Endothelial cell of umbilical vein (primary cell): ENCODE data around the gene SLC26A8. TPM values are rescaled to one million over a fixed set of nuclear protein-coding genes. Genes with fewer than 3 reads are reported as not detected.
"Not testable (repeated sequence)": the region's sequence is repeated elsewhere in the genome, so short reads cannot be mapped to it uniquely, and the experiment has no call there.

ENCODE experiments used
- BruUV-seq: library from RNA; stranded (reverse); fragments of 400-500 nt; replicated peaks from 2 replicates; lab custom pipeline; 2021; lab: Mats Ljungman, UMichigan
- CTCF ChIA-PET: fragments of 300-600, 350-600 bp; sonication (Branson Sonifier 250); formaldehyde crosslinking; loops from one replicate; lab custom pipeline; 2021; ENCODE audit warnings: antibody characterized with exemption, inconsistent platforms; lab: Charles Lee
- POLR2A ChIA-PET: fragments of 300-600, 350-600 bp; sonication (Branson Sonifier 250); formaldehyde crosslinking; loops from one replicate; lab custom pipeline; 2021; ENCODE audit warnings: antibody characterized with exemption, inconsistent platforms; lab: Charles Lee
- DNase-seq: peaks from one replicate; pipeline ENCODE4 v3.0.0-alpha.2; 2011; ENCODE audit warnings: low read depth, low spot score
- FAIRE-seq: peaks from 2 replicates; lab custom pipeline; 2011; peaks lifted over from hg19 to GRCh38; lab: Jason Lieb, UNC
- H2AFZ ChIP-seq: 2 replicates; pipeline ENCODE4 v1.6.0; 2012; ENCODE audit warnings: low read depth, low read length, control low read depth, inconsistent platforms
- H3K27ac ChIP-seq: 2 replicates; pipeline ENCODE4 v1.5.1; 2011; ENCODE audit warnings: low read depth, mild to moderate bottlenecking, control low read depth, low read length, moderate library complexity; ENCODE audit not compliant: insufficient read depth
- H3K27me3 ChIP-seq, 2 experiments: 2 replicates each; pipeline versions ENCODE4 v1.6.0 to v1.6.1; 2011; ENCODE audit warnings: low read length in 2 of 2, mixed read lengths in 1 of 2; ENCODE audit not compliant: control insufficient read depth in 2 of 2, insufficient read depth in 2 of 2
- H3K36me3 ChIP-seq, 2 experiments: 2 replicates in 1 of 2; 3 replicates in 1 of 2; pipeline ENCODE4 v1.5.1; 2011; ENCODE audit warnings: low read length in 2 of 2, mild to moderate bottlenecking in 1 of 2, moderate library complexity in 1 of 2; ENCODE audit not compliant: control insufficient read depth in 2 of 2, insufficient read depth in 2 of 2; ENCODE audit errors: extremely low read depth in 1 of 2
- H3K4me1 ChIP-seq: 3 replicates; pipeline ENCODE4 v1.5.1; 2011; ENCODE audit warnings: mild to moderate bottlenecking, low read length; ENCODE audit not compliant: control insufficient read depth, insufficient read depth; ENCODE audit errors: extremely low read depth
- H3K4me2 ChIP-seq: 2 replicates; pipeline ENCODE4 v1.6.1; 2011; ENCODE audit warnings: low read length, control low read depth, mixed read lengths; ENCODE audit not compliant: insufficient read depth
- H3K4me3 ChIP-seq, 3 experiments: fragments of 200-600 bp in 1 of 3; sonication (generic), shearing (Covaris generic) in 1 of 3; replicated peaks in 1 of 3; 2 replicates each; pipeline ENCODE4 v1.5.1; 2011 to 2016; ENCODE audit warnings: control low read depth in 3 of 3, low read length in 3 of 3, mild to moderate bottlenecking in 2 of 3, inconsistent platforms in 1 of 3, low read depth in 1 of 3, moderate library complexity in 1 of 3; ENCODE audit not compliant: insufficient read depth in 1 of 3
- H3K79me2 ChIP-seq: 2 replicates; pipeline ENCODE4 v1.6.0; 2012; ENCODE audit warnings: low read length, inconsistent platforms; ENCODE audit not compliant: control insufficient read depth, insufficient read depth
- H3K9ac ChIP-seq: replicated peaks from 2 replicates; pipeline ENCODE3; 2011; ENCODE audit warnings: low read length, control low read depth; ENCODE audit not compliant: insufficient read depth; ENCODE audit errors: extremely low read depth
- H3K9me1 ChIP-seq: replicated peaks from 3 replicates; pipeline ENCODE4 v1.6.0; 2011; ENCODE audit warnings: mild to moderate bottlenecking, low read length; ENCODE audit not compliant: control insufficient read depth, insufficient read depth; ENCODE audit errors: extremely low read depth
- H3K9me3 ChIP-seq: replicated peaks from 2 replicates; pipeline ENCODE4 v1.5.1; 2012; ENCODE audit warnings: low read length, inconsistent platforms; ENCODE audit not compliant: control insufficient read depth, insufficient read depth
- H4K20me1 ChIP-seq: replicated peaks from 2 replicates; pipeline ENCODE3; 2011; ENCODE audit warnings: mild to moderate bottlenecking, low read length; ENCODE audit not compliant: control insufficient read depth, insufficient read depth; ENCODE audit errors: extremely low read depth
- CTCF ChIP-seq, 2 donors: IDR thresholded peaks; 1 replicate in 1 of 2; 2 replicates in 1 of 2; pipeline ENCODE4 v1.5.1; 2011; ENCODE audit warnings: low read length in 2 of 2, mild to moderate bottlenecking in 2 of 2, moderate library complexity in 2 of 2, control low read depth in 1 of 2, inconsistent platforms in 1 of 2, low read depth in 1 of 2; ENCODE audit not compliant: insufficient read depth in 1 of 2; ENCODE audit errors: extremely low read depth in 1 of 2
- EZH2 ChIP-seq: IDR thresholded peaks from 2 replicates; pipeline ENCODE4 v1.6.1; 2012; ENCODE audit warnings: borderline replicate concordance, low read depth, mild to moderate bottlenecking, moderate library complexity, low read length, inconsistent platforms; ENCODE audit not compliant: severe bottlenecking
- FOS ChIP-seq: IDR thresholded peaks from 2 replicates; pipeline ENCODE4 v1.6.1; 2011; ENCODE audit warnings: mild to moderate bottlenecking, low read length, moderate library complexity, borderline replicate concordance; ENCODE audit not compliant: insufficient read depth
- GATA2 ChIP-seq: IDR thresholded peaks from 2 replicates; pipeline ENCODE4 v1.7.0; 2011; ENCODE audit warnings: low read depth, mild to moderate bottlenecking, moderate library complexity, mixed read lengths, low read length; ENCODE audit not compliant: insufficient read length, insufficient read depth
- JUN ChIP-seq: IDR thresholded peaks from 2 replicates; pipeline ENCODE4 v1.6.1; 2011; ENCODE audit warnings: borderline replicate concordance, low read depth; ENCODE audit not compliant: insufficient read length, insufficient read depth
- MAX ChIP-seq: IDR thresholded peaks from 2 replicates; pipeline ENCODE4 v1.6.1; 2011; ENCODE audit not compliant: insufficient read depth, insufficient read length
- MYC ChIP-seq: IDR thresholded peaks from one replicate; pipeline ENCODE4 v1.6.1; 2011; ENCODE audit warnings: mild to moderate bottlenecking, low read depth, low read length
- POLR2A ChIP-seq: IDR thresholded peaks from 2 replicates; pipeline ENCODE4 v1.6.1; 2012; ENCODE audit warnings: low read depth, mild to moderate bottlenecking, control low read depth, low read length
- POLR2AphosphoS5 ChIP-seq: IDR thresholded peaks from 2 replicates; pipeline ENCODE4 v1.6.1; 2012; ENCODE audit warnings: low read depth, mild to moderate bottlenecking, control low read depth, low read length, moderate library complexity; ENCODE audit not compliant: insufficient read depth
- dilution Hi-C: fragments of 300-500 bp; cut with MboI; formaldehyde crosslinking; loops from one replicate; pipeline ENCODE4 v1.15.0; 2019; ENCODE audit warnings: low sequenced_read_pairs; ENCODE audit not compliant: extremely low pct_ligation_motif_present
- intact Hi-C: fragments of 100-400 bp; cut with micrococcal nuclease; formaldehyde crosslinking; loops from one replicate; pipeline ENCODE4 v1.10.0; 2022
- polyA plus RNA-seq, 4 experiments: library from polyadenylated mRNA; depleted of rRNA in 3 of 4; stranded (reverse) in 3 of 4; unstranded in 1 of 4; fragments of >200 nt; gene quantifications; 2 replicates each; pipeline versions ENCODE4 v1.2.1 to v1.2.3, GENCODE V29; 2011 to 2012; ENCODE audit warnings: missing spikeins in 1 of 4
- total RNA-seq: library from RNA; stranded (reverse); gene quantifications from 2 replicates; pipeline ENCODE4 v1.2.3, GENCODE V29; 2021

SLC26A8 gene
- total and polyA plus RNA-seq, 2 donors (not counting 3 experiments of a cell fraction or from before 2014, with no cell fraction given): 0.01 TPM; not detected in 1

GRCh38 chr6:35980991-35981645 is 43.3 kb downstream of the SLC26A8 start:
- intact Hi-C loops: no loop called here

GRCh38 chr6:35980126-35980525 is 44.3 kb downstream of the SLC26A8 start:
- DNase-seq, H3K27ac ChIP-seq, BruUV-seq, POLR2A ChIA-PET, H3K9ac ChIP-seq, H3K79me2 ChIP-seq, H3K4me2 ChIP-seq, H3K9me1 ChIP-seq, H3K9me3 ChIP-seq, intact Hi-C loops, H2AFZ ChIP-seq, H3K4me3 ChIP-seq, H3K4me1 ChIP-seq, dilution Hi-C loops, H3K27me3 ChIP-seq, H3K36me3 ChIP-seq, FAIRE-seq, H4K20me1 ChIP-seq: not testable (repeated sequence)
- CTCF ChIA-PET: interaction anchor here (1.2 to 1.7 kb wide), 3 partner anchors 9 to 48 kb away, joined by 3 to 4 read pairs (median 4); partner anchors contain the start of gene MAPK14

More at GRCh38 chr6:35980991-35981645, 43.3 kb downstream of the SLC26A8 start:
- ChIA-PET POLR2A (no interaction called here), CTCF (no interaction called here)
- FAIRE-seq (no peak), DNase-seq (no peak)
- no peak overlapping the region for H3K4me2 ChIP-seq
- H3K27ac ChIP-seq: no peak overlapping the region
- H3K9me1 ChIP-seq: no peaks in the 10 kb centered on the region
- no peak overlapping the region for H3K4me3 ChIP-seq
- dilution Hi-C loops: no loop called here
- peaks cover 2 to 4% of the 10 kb centered on the region in 2 experiments for H3K27me3 ChIP-seq
- no peaks in the 10 kb centered on the region for H3K4me1 ChIP-seq
- H3K9ac ChIP-seq: no peak overlapping the region
- no peak for TF ChIP-seq JUN
- no peak for TF ChIP-seq GATA2
- TF ChIP-seq POLR2A: no peak
- TF ChIP-seq CTCF (IDR thresholded peaks at IDR 0.05; ENCODE audit: extremely low read depth in 1 of 2, insufficient read depth in 1 of 2, low read depth in 1 of 2, low read length in 2 of 2): no peak
- no peak for TF ChIP-seq FOS
- no peak for TF ChIP-seq EZH2
- TF ChIP-seq MAX: no peak
- TF ChIP-seq POLR2AphosphoS5: no peak
- TF ChIP-seq MYC: no peak
- BruUV-seq: no TSS peak
- H3K9me3 ChIP-seq: no peaks in the 10 kb centered on the region
- H4K20me1 ChIP-seq: peaks cover 2% of the 10 kb centered on the region
- no peaks in the 10 kb centered on the region for H3K79me2 ChIP-seq
- no peak overlapping the region for H2AFZ ChIP-seq
- no peaks in the 10 kb centered on the region for H3K36me3 ChIP-seq
